ENCODE data around the gene NCOR1. TPM values are rescaled to one million over a fixed set of nuclear protein-coding genes. Genes with fewer than 3 reads are reported as not detected.

NCOR1 gene
- total RNA-seq, 1 experiment from 2014 or later, result 83.8 TPM

GRCh38 chr17:16189791-16190348 lies 25.5 kb downstream of the NCOR1 start:
- Histone ChIP-seq H3K36me3 (ENCODE audit: control insufficient read depth, insufficient read depth, low read length) (peaks cover 4% of the 10 kb centered on the region; the same call in 1 of the 2 replicates), H3K27ac (ENCODE audit: low read length) (no peak overlapping the region), H3K4me1 (ENCODE audit: control insufficient read depth, insufficient read depth, low read length) (no peaks in the 10 kb centered on the region), H3K4me3 (ENCODE audit: low read depth in 2 of 2, low read length in 2 of 2) (no peak overlapping the region), H3K27me3 (ENCODE audit: control insufficient read depth, insufficient read depth, low read length) (no peaks in the 10 kb centered on the region), H3K9me3 (ENCODE audit: control insufficient read depth, insufficient read depth, low read depth, low read length) (no peaks in the 10 kb centered on the region)
- DNase-seq (ENCODE audit: low read depth, low spot score) (no peak), ATAC-seq (no peak)
- TF ChIP-seq, protein P1, sequence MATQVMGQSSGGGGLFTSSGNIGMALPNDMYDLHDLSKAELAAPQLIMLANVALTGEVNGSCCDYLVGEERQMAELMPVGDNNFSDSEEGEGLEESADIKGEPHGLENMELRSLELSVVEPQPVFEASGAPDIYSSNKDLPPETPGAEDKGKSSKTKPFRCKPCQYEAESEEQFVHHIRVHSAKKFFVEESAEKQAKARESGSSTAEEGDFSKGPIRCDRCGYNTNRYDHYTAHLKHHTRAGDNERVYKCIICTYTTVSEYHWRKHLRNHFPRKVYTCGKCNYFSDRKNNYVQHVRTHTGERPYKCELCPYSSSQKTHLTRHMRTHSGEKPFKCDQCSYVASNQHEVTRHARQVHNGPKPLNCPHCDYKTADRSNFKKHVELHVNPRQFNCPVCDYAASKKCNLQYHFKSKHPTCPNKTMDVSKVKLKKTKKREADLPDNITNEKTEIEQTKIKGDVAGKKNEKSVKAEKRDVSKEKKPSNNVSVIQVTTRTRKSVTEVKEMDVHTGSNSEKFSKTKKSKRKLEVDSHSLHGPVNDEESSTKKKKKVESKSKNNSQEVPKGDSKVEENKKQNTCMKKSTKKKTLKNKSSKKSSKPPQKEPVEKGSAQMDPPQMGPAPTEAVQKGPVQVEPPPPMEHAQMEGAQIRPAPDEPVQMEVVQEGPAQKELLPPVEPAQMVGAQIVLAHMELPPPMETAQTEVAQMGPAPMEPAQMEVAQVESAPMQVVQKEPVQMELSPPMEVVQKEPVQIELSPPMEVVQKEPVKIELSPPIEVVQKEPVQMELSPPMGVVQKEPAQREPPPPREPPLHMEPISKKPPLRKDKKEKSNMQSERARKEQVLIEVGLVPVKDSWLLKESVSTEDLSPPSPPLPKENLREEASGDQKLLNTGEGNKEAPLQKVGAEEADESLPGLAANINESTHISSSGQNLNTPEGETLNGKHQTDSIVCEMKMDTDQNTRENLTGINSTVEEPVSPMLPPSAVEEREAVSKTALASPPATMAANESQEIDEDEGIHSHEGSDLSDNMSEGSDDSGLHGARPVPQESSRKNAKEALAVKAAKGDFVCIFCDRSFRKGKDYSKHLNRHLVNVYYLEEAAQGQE (IDR thresholded peaks at IDR 0.05; ENCODE audit: insufficient read depth in 1 of 2, low read depth in 2 of 2, low read length in 1 of 2), result no peak
- TF ChIP-seq TCF7L2 (IDR thresholded peaks at IDR 0.05; ENCODE audit: low read depth, low read length) (no peak), SIN3A (IDR thresholded peaks at IDR 0.05; ENCODE audit: borderline replicate concordance, insufficient read depth, low read depth, low read length) (no peak), POLR2AphosphoS5 (IDR thresholded peaks at IDR 0.05; ENCODE audit: low read depth, low read length) (no peak)
- TF ChIP-seq, protein P2, sequence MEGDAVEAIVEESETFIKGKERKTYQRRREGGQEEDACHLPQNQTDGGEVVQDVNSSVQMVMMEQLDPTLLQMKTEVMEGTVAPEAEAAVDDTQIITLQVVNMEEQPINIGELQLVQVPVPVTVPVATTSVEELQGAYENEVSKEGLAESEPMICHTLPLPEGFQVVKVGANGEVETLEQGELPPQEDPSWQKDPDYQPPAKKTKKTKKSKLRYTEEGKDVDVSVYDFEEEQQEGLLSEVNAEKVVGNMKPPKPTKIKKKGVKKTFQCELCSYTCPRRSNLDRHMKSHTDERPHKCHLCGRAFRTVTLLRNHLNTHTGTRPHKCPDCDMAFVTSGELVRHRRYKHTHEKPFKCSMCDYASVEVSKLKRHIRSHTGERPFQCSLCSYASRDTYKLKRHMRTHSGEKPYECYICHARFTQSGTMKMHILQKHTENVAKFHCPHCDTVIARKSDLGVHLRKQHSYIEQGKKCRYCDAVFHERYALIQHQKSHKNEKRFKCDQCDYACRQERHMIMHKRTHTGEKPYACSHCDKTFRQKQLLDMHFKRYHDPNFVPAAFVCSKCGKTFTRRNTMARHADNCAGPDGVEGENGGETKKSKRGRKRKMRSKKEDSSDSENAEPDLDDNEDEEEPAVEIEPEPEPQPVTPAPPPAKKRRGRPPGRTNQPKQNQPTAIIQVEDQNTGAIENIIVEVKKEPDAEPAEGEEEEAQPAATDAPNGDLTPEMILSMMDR (IDR thresholded peaks at IDR 0.05), result no peak
- no TSS peak for BruUV-seq (replicated peaks)
- intact Hi-C loops (cut with micrococcal nuclease; ENCODE audit: unreplicated experiment), result no loop called here
- in situ Hi-C loops (cut with HindIII; ENCODE audit: low pct_unique_long_range_greater_than_20kb, low sequenced_read_pairs), result no loop called here
- CTCF ChIA-PET, result no interaction called here
- POLR2A ChIA-PET, result no interaction called here

DNA sequence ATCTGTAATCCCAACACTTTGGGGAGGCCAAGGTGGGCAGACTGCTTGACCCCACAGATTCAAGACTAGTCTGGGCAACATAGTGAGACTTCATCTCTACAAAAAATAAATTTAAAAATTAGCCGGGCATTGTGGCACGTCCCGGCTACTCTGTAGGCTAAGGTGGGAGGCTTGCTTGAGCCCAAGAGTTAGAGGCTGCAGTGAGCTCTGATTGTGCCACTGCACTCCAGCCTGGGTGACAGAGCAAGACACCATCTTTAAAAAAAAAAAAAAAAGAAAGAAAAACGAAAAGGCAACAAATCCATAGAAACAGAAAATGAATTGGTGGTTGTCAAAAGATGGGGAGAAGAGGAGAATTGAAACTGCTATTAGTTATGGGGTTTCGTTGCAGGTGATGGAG lies 27.7 kb downstream of the NCOR1 start:
- intact Hi-C loops (cut with micrococcal nuclease; ENCODE audit: unreplicated experiment), result no loop called here
- TF ChIP-seq, protein P2 (IDR thresholded peaks at IDR 0.05), result no peak
- TF ChIP-seq TCF7L2 (IDR thresholded peaks at IDR 0.05; ENCODE audit: low read depth, low read length) (no peak), POLR2AphosphoS5 (IDR thresholded peaks at IDR 0.05; ENCODE audit: low read depth, low read length) (no peak), SIN3A (IDR thresholded peaks at IDR 0.05; ENCODE audit: borderline replicate concordance, insufficient read depth, low read depth, low read length) (no peak)
- TF ChIP-seq, protein P1 (IDR thresholded peaks at IDR 0.05; ENCODE audit: insufficient read depth in 1 of 2, low read depth in 2 of 2, low read length in 1 of 2), result no peak
- Histone ChIP-seq H3K36me3 (ENCODE audit: control insufficient read depth, insufficient read depth, low read length) (peaks cover 4% of the 10 kb centered on the region; the same call in 1 of the 2 replicates), H3K4me1 (ENCODE audit: control insufficient read depth, insufficient read depth, low read length) (no peaks in the 10 kb centered on the region), H3K27me3 (ENCODE audit: control insufficient read depth, insufficient read depth, low read length) (no peaks in the 10 kb centered on the region), H3K27ac (ENCODE audit: low read length) (no peak overlapping the region), H3K4me3 (ENCODE audit: low read depth in 2 of 2, low read length in 2 of 2) (no peak overlapping the region), H3K9me3 (ENCODE audit: control insufficient read depth, insufficient read depth, low read depth, low read length) (no peaks in the 10 kb centered on the region)
- POLR2A ChIA-PET, result interaction anchor here (0.7 kb wide), 1 partner anchor 9 kb away, joined by 11 read pairs; no protein-coding TSS in a partner anchor
- DNase-seq (ENCODE audit: low read depth, low spot score), result no peak
- in situ Hi-C loops (cut with HindIII; ENCODE audit: low pct_unique_long_range_greater_than_20kb, low sequenced_read_pairs), result no loop called here
- CTCF ChIA-PET, result no interaction called here
- no TSS peak for BruUV-seq (replicated peaks)
- ATAC-seq, result no peak
